ENCODE results near the gene DNAH11. TPM values are rescaled to one million over a fixed set of nuclear protein-coding genes. Genes with fewer than 3 reads are reported as not detected.

DNAH11 gene
- total and polyA plus RNA-seq, 4 experiments from 2014 or later, result 0.06 TPM; not detected in 3

GRCh38 chr7:21548491-21548890 is 5.7 kb downstream of the DNAH11 start:
- ChIA-PET CTCF (ENCODE audit: partially characterized antibody) (no interaction called here), POLR2A (ENCODE audit: partially characterized antibody) (no interaction called here)
- peaks cover 7% of the 10 kb centered on the region for H3K27me3 ChIP-seq (ENCODE audit: insufficient read depth, low read length)
- Mint-ChIP-seq H3K36me3 (no peaks in the 10 kb centered on the region), H3K9me3 (no peaks in the 10 kb centered on the region), H3K27ac (no peak overlapping the region), H3K4me3 (no peak overlapping the region), H3K4me1 (peaks cover 3 to 7% (median 5%) of the 10 kb centered on the region in 4 donors), H3K27me3 (peaks cover 21 to 28% of the 10 kb centered on the region in 2 donors)
- H3K4me3 ChIP-seq (ENCODE audit: low read length in 2 of 2), result no peak overlapping the region
- no peaks in the 10 kb centered on the region for H3K36me3 ChIP-seq (ENCODE audit: insufficient read depth, low read length)
- H3K27ac ChIP-seq (ENCODE audit: low read depth, low read length), result no peak overlapping the region
- intact Hi-C loops (cut with micrococcal nuclease), result no loop called here
- peaks cover 3% of the 10 kb centered on the region for H3K4me1 ChIP-seq (ENCODE audit: insufficient read depth, low read length)
- no peak for DNase-seq
- no peaks in the 10 kb centered on the region for H3K9me3 ChIP-seq (ENCODE audit: control insufficient read depth in 1 of 2, low read length in 2 of 2)

GRCh38 chr7:21550076-21550475 is 7.2 kb downstream of the DNAH11 start:
- no peak for DNase-seq
- H3K27me3 ChIP-seq (ENCODE audit: insufficient read depth, low read length), result peaks cover 3% of the 10 kb centered on the region
- Mint-ChIP-seq H3K9me3 (no peaks in the 10 kb centered on the region), H3K27ac (no peak overlapping the region), H3K4me3 (no peak overlapping the region), H3K4me1 (no peaks in the 10 kb centered on the region), H3K36me3 (no peaks in the 10 kb centered on the region), H3K27me3 (peaks cover 13 to 23% of the 10 kb centered on the region in 2 donors)
- no peaks in the 10 kb centered on the region for H3K4me1 ChIP-seq (ENCODE audit: insufficient read depth, low read length)
- POLR2A ChIA-PET (ENCODE audit: partially characterized antibody), result no interaction called here
- H3K9me3 ChIP-seq (ENCODE audit: control insufficient read depth in 1 of 2, low read length in 2 of 2), result no peaks in the 10 kb centered on the region
- intact Hi-C loops (cut with micrococcal nuclease), result no loop called here
- H3K36me3 ChIP-seq (ENCODE audit: insufficient read depth, low read length), result no peaks in the 10 kb centered on the region
- no peak overlapping the region for H3K27ac ChIP-seq (ENCODE audit: low read depth, low read length)
- CTCF ChIA-PET (ENCODE audit: partially characterized antibody), result no interaction called here
- no peak overlapping the region for H3K4me3 ChIP-seq (ENCODE audit: low read length in 2 of 2)

- no peaks in the 10 kb centered on the region for H3K36me3 Mint-ChIP-seq
- ChIA-PET POLR2A (ENCODE audit: partially characterized antibody) (no interaction called here), CTCF (ENCODE audit: partially characterized antibody) (no interaction called here)
- Histone ChIP-seq H3K27ac (ENCODE audit: low read depth, low read length) (no peak overlapping the region), H3K4me3 (ENCODE audit: low read length in 2 of 2) (no peak overlapping the region), H3K36me3 (ENCODE audit: insufficient read depth, low read length) (no peaks in the 10 kb centered on the region), H3K4me1 (ENCODE audit: insufficient read depth, low read length) (no peaks in the 10 kb centered on the region), H3K27me3 (ENCODE audit: insufficient read depth, low read length) (peaks cover 3% of the 10 kb centered on the region), H3K9me3 (ENCODE audit: control insufficient read depth in 1 of 2, low read length in 2 of 2) (no peaks in the 10 kb centered on the region)
- peaks cover 0 to 2% (median 0%) of the 10 kb centered on the region in 8 donors for H3K9me3 Mint-ChIP-seq
- no peak for DNase-seq
- no peak overlapping the region for H3K4me3 Mint-ChIP-seq
- no peak overlapping the region for H3K27ac Mint-ChIP-seq
- peaks cover 10 to 20% of the 10 kb centered on the region in 2 donors for H3K27me3 Mint-ChIP-seq
- H3K4me1 Mint-ChIP-seq, result no peaks in the 10 kb centered on the region
- intact Hi-C loops (cut with micrococcal nuclease), result no loop called here
Measured at GRCh38 chr7:21550821-21551531, 8.1 kb downstream of the DNAH11 start.

GRCh38 chr7:21562385-21562784 is 19.5 kb downstream of the DNAH11 start:
- Mint-ChIP-seq H3K27me3 (peaks cover 0 to 5% of the 10 kb centered on the region in 2 donors), H3K4me1 (no peaks in the 10 kb centered on the region), H3K9me3 (no peaks in the 10 kb centered on the region), H3K36me3 (no peaks in the 10 kb centered on the region), H3K27ac (no peak overlapping the region), H3K4me3 (no peak overlapping the region)
- no peaks in the 10 kb centered on the region for H3K27me3 ChIP-seq (ENCODE audit: insufficient read depth, low read length)
- no peaks in the 10 kb centered on the region for H3K9me3 ChIP-seq (ENCODE audit: control insufficient read depth in 1 of 2, low read length in 2 of 2)
- H3K4me1 ChIP-seq (ENCODE audit: insufficient read depth, low read length), result no peaks in the 10 kb centered on the region
- no peaks in the 10 kb centered on the region for H3K36me3 ChIP-seq (ENCODE audit: insufficient read depth, low read length)
- POLR2A ChIA-PET (ENCODE audit: partially characterized antibody), result no interaction called here
- no peak overlapping the region for H3K4me3 ChIP-seq (ENCODE audit: low read length in 2 of 2)
- H3K27ac ChIP-seq (ENCODE audit: low read depth, low read length), result no peak overlapping the region
- CTCF ChIA-PET (ENCODE audit: partially characterized antibody), result no interaction called here
- no peak for DNase-seq
- intact Hi-C loops (cut with micrococcal nuclease), result no loop called here

- intact Hi-C loops (cut with micrococcal nuclease), result no loop called here
- Histone ChIP-seq H3K36me3 (ENCODE audit: insufficient read depth, low read length) (no peaks in the 10 kb centered on the region), H3K27me3 (ENCODE audit: insufficient read depth, low read length) (no peaks in the 10 kb centered on the region), H3K4me1 (ENCODE audit: insufficient read depth, low read length) (no peaks in the 10 kb centered on the region), H3K27ac (ENCODE audit: low read depth, low read length) (no peak overlapping the region), H3K9me3 (ENCODE audit: control insufficient read depth in 1 of 2, low read length in 2 of 2) (no peaks in the 10 kb centered on the region), H3K4me3 (ENCODE audit: low read length in 2 of 2) (no peak overlapping the region)
- DNase-seq, result no peak
- H3K9me3 Mint-ChIP-seq, result no peaks in the 10 kb centered on the region
- H3K4me3 Mint-ChIP-seq, result no peak overlapping the region
- ChIA-PET POLR2A (ENCODE audit: partially characterized antibody) (no interaction called here), CTCF (ENCODE audit: partially characterized antibody) (no interaction called here)
- H3K27me3 Mint-ChIP-seq, result peaks cover 0 to 5% of the 10 kb centered on the region in 2 donors
- H3K27ac Mint-ChIP-seq, result no peak overlapping the region
- H3K4me1 Mint-ChIP-seq, result no peaks in the 10 kb centered on the region
- no peaks in the 10 kb centered on the region for H3K36me3 Mint-ChIP-seq
Measured at GRCh38 chr7:21565614-21566013, 22.8 kb downstream of the DNAH11 start.

GRCh38 chr7:21566094-21566493 is 23.3 kb downstream of the DNAH11 start:
- no peaks in the 10 kb centered on the region for H3K4me1 Mint-ChIP-seq
- no peak overlapping the region for H3K27ac ChIP-seq (ENCODE audit: low read depth, low read length)
- no peak overlapping the region for H3K4me3 Mint-ChIP-seq
- H3K27ac Mint-ChIP-seq, result no peak overlapping the region
- H3K9me3 ChIP-seq (ENCODE audit: control insufficient read depth in 1 of 2, low read length in 2 of 2), result no peaks in the 10 kb centered on the region
- no peaks in the 10 kb centered on the region for H3K9me3 Mint-ChIP-seq
- H3K27me3 ChIP-seq (ENCODE audit: insufficient read depth, low read length), result no peaks in the 10 kb centered on the region
- no peaks in the 10 kb centered on the region for H3K36me3 Mint-ChIP-seq
- no peak overlapping the region for H3K4me3 ChIP-seq (ENCODE audit: low read length in 2 of 2)
- DNase-seq, result no peak
- intact Hi-C loops (cut with micrococcal nuclease), result no loop called here
- CTCF ChIA-PET (ENCODE audit: partially characterized antibody), result no interaction called here
- POLR2A ChIA-PET (ENCODE audit: partially characterized antibody), result no interaction called here
- H3K36me3 ChIP-seq (ENCODE audit: insufficient read depth, low read length), result no peaks in the 10 kb centered on the region
- peaks cover 0 to 7% of the 10 kb centered on the region in 2 donors for H3K27me3 Mint-ChIP-seq
- no peaks in the 10 kb centered on the region for H3K4me1 ChIP-seq (ENCODE audit: insufficient read depth, low read length)

GRCh38 chr7:21568762-21569161 is 25.9 kb downstream of the DNAH11 start:
- Mint-ChIP-seq H3K27me3 (peaks cover 0 to 11% of the 10 kb centered on the region in 2 donors), H3K36me3 (no peaks in the 10 kb centered on the region), H3K4me1 (no peaks in the 10 kb centered on the region), H3K27ac (no peak overlapping the region), H3K9me3 (no peaks in the 10 kb centered on the region), H3K4me3 (no peak overlapping the region)
- Histone ChIP-seq H3K4me1 (ENCODE audit: insufficient read depth, low read length) (no peaks in the 10 kb centered on the region), H3K27me3 (ENCODE audit: insufficient read depth, low read length) (no peaks in the 10 kb centered on the region), H3K4me3 (ENCODE audit: low read length in 2 of 2) (no peak overlapping the region), H3K27ac (ENCODE audit: low read depth, low read length) (no peak overlapping the region), H3K36me3 (ENCODE audit: insufficient read depth, low read length) (no peaks in the 10 kb centered on the region), H3K9me3 (ENCODE audit: control insufficient read depth in 1 of 2, low read length in 2 of 2) (no peaks in the 10 kb centered on the region)
- ChIA-PET CTCF (ENCODE audit: partially characterized antibody) (interaction anchor here (1.1 to 1.2 kb wide), 3 partner anchors 284 to 312 kb away, joined by 3 to 4 read pairs (median 3); no protein-coding TSS in a partner anchor), POLR2A (ENCODE audit: partially characterized antibody) (no interaction called here)
- DNase-seq, result peak in 2 of 5 donors; percentile 2 to 5
- intact Hi-C loops (cut with micrococcal nuclease), result loop anchor here (1.0 kb wide), 1 partner anchor 312 kb away; no protein-coding TSS in a partner anchor
